Stimulated activated CD8-positive, alpha-beta memory T cell treated with anti-CD3 and anti-CD28 coated beads, Interleukin-7, amount 100 ng/mL, for 24 hours (primary cell): ENCODE measurements around the gene EFNA1.

Experiments used
- DNase-seq: peaks from one replicate; pipeline ENCODE4 v3.0.0-alpha.2; 2020; ENCODE audit warnings: low read depth

Gene EFNA1

DNA sequence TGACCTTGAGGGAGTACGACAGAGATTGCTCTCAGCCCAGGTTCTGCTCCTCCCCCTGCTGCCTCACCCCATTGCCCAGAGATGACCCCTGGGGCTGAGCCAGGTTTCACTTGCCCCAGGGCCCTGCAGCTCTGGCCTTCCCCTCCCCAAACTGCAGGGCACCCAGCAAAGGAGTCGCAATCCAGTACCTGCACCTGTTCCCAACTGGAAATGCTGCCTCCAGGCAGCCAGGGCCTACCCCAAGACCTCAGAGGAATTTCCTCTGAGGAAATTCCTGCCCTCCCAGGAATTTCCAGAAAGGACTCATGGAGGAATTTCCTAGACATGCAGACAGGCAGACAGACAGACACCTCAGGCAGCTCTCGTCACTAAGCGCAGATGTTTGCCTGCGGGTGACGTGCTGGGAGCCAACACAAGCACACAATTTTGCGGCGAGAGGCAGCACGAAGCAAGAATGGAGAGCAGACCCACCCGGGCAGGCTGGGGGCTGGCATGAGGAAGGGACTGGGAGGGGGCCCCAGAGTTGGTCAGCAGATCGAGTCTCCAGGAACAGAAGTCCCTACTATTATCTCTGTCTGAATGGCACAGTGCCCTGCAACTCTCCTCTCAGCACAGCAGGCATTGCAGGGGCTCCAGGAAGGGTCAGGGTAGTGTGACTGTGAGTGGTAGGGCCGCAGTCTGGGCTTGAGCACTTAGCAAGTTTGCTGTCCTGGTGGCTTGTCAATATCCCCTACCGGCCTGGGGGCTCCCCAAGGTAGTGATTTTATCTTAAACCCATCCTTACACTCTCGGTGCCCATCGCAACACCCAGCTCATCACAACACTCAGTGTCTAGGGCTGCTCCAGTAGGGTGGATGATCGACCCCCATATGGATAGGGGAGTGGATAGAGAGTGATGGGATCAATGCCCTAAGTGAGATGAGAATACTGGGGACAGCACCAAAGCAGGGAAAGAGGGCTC, 2.9 kb upstream of the EFNA1 start:
- DNase-seq = no peak

GRCh38 chr1:155125511-155125945, 2.1 kb upstream of the EFNA1 start:
- DNase-seq = no peak

- no peak for DNase-seq
These were observed 1.6 kb upstream of the EFNA1 start for GRCh38 chr1:155125946-155126555.

DNA sequence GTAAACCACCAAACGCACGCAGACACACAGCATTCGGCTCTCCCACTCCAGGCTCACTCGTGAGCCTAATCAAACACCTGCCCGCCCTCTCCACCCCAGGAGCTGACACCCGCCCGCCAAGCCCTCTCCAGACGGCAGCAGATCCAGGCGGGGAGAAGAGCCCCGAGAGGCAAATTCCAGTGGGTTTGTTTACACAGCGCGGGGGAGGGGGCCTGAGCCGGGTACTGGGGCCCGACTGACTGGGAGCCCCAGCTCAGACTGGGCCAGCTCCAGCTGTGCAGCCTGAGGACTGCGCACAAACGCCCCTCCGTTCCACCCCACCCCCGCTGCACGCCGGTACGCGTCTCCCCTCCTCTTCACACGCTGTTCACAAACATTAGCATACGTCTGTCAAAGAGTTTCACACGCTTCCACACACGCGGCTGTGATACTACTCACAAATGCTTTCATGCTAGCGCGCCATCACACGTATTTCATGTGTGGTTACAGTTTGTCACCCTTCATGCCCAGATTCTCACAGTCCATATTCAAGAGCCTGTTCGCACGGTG, 1.0 kb upstream of the EFNA1 start:
- DNase-seq = no peak

DNA sequence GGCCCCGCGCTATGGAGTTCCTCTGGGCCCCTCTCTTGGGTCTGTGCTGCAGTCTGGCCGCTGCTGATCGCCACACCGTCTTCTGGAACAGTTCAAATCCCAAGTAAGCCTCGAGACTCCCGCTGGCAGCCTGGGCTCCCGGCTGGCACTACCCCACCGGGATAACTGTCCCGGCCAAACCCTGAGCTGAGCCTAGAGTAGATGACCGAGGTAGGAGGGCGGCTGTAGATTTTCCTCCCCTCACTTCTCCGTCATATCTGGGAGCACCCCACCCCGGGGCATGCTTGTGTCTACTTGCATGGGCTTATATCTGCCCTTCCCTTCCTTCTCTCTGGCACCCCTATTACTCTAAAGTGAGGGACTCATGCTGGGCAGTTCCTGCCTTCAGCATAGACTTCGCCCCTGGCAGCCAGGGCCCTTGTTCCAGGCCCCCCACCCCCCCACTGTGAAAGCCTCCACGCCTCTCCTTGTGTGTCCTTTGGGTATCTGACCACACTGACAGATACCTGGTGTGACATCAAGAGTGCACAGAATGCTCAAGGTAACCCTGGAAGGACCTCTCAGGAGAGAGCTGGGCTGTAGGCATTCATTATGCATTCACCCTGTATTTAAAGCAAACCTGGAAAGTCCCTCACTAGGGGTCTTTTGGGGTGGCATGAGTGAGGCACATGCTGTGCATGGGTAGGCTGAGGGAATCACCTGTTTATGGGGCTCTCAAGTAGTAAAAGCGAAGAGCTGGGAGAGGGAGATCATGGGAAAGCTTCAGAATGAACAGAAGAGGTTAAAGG, 485 bp downstream of the EFNA1 start:
- DNase-seq = no peak

DNA sequence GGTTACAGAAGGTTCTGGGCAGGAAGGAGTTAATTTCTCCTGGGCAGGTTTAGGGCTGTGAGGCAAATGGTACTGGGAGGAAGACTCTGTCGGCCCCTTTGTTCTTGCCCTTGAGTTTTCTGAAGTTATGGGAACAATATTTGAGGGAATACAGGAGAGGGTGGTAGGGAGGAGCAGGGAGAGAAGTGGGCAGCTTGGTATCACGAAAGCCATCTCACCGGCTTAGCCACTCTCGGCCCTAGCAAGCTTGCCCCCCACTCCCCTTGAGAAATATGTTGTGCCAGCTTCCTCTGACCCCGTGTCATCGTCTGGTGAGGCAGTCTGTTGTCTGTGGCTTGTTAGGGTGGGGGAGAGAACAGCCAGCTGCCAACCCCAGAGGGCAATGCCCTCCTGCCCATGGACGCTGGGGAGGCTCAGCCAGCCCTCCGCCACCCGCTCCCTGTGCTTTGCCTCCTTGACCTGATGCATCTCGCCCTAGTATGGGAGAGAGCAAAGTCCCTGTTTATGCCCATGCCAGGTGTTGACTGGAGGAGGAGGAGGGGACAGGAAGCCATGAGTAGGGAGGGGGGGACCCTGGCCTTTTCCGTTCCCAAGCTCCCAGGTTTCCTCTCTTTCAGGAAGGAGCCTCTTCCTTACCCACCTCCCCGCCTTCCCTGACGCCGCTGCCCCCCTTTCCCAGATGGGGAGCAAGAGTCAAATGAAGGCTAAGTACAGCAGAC, 1.2 kb downstream of the EFNA1 start:
- DNase-seq = no peak

DNA sequence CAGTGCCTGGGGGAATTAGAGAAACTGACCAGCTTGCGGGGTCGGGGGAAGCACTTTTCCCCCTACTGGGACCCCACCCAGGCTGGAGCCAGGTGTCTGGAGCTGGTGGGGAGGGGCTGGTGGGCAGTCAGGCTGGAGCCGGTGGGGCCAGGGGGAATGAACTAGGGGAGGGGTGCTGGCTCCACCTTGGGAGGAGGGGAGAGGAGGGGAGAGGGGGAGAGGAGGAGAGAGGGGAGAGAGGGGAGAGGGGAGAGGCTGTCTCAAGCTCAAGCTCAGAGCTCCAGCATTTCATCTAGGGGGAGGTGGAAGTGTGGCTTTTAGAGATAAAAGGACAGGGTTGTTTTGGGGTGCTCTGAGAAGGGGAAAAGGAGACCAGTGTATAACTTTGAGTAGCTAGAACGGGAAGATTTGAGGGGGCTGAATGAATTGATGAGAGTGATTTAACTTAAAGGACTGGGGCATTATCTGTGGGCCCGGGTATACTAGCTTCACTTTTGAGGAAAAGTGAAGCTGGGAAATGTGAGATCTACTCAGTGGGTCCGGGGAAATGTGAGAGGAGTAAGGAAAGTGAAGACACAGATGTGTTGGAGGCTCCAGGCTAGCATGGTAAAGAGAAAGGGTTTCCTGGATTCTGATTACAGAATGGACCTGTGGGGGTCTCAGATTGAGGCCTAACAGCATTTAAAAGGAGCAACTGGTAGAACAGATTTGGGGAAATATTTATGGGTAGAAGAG, 2.8 kb downstream of the EFNA1 start:
- no peak for DNase-seq

- no peak for DNase-seq
These were observed 3.6 kb downstream of the EFNA1 start for GRCh38 chr1:155131285-155131684.

DNA sequence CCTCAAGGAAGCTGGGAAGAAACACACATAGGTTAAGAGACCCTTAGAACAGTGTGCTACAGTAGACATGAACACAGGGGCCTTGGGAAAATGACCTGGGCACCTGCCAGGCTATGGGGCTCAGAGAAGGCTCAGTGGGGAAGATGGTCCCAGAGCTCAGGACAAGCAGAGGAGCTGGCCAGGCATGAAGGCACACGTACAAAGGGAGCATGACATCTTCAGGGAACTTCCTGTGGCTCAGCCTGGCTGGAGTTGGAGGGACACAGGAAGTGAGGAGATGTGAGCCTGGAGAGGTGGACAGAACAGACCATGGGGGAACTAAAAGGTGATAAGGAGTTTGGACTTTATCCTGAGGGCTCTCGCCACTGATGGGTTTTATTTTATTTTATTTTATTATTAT, 4.2 kb downstream of the EFNA1 start:
- no peak for DNase-seq

DNA sequence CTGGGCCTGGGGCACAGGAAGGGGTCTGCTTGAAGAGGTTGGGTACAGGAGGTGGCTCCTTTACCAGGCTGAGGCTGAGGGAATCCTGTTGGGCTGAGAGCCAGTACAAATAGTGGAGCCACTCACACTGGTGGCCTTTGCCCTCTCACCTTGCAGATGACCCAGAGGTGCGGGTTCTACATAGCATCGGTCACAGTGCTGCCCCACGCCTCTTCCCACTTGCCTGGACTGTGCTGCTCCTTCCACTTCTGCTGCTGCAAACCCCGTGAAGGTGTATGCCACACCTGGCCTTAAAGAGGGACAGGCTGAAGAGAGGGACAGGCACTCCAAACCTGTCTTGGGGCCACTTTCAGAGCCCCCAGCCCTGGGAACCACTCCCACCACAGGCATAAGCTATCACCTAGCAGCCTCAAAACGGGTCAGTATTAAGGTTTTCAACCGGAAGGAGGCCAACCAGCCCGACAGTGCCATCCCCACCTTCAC, 6.2 kb downstream of the EFNA1 start:
- no peak for DNase-seq

GRCh38 chr1:155134322-155134721, 6.6 kb downstream of the EFNA1 start:
- DNase-seq = no peak

DNA sequence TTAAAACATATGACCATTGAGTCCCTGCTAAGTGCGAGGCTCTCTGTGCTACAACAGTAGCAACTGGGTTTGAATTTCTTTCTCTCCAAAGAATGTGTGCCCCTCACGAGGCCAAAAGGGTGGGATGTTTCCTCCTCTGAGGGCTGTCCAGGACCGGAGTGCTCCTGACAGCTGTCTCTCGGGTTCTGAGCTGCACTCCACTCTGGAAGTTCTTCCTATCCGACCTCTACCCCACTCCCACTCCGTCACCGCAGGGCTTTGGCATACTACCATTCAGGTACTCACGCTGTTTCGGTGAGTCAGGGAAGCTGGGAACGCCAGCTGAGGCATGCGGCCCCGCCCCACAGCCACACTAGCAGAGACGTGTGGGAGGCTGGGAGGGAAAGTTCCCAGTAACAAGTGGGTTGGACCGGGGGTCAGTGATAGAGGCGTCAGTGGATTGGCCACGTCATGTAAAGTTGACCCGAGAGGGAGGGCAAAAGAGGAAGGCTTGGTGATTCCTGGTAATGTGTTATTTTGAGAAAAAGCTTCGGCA, 7.3 kb downstream of the EFNA1 start:
- DNase-seq = peak; percentile 44

GRCh38 chr1:155135415-155136028, 7.8 kb downstream of the EFNA1 start, which contains the start of gene SLC50A1:
Gene SLC50A1, plus strand, starts transcription at chr1:155135852. Its CDS starts 60 bp downstream, at chr1:155135912.
- DNase-seq = peak; percentile 87

GRCh38 chr1:155136748-155137147, 9.1 kb downstream of the EFNA1 start:
- DNase-seq = no peak

GRCh38 chr1:155137154-155137949, 9.7 kb downstream of the EFNA1 start:
- DNase-seq = no peak

DNA sequence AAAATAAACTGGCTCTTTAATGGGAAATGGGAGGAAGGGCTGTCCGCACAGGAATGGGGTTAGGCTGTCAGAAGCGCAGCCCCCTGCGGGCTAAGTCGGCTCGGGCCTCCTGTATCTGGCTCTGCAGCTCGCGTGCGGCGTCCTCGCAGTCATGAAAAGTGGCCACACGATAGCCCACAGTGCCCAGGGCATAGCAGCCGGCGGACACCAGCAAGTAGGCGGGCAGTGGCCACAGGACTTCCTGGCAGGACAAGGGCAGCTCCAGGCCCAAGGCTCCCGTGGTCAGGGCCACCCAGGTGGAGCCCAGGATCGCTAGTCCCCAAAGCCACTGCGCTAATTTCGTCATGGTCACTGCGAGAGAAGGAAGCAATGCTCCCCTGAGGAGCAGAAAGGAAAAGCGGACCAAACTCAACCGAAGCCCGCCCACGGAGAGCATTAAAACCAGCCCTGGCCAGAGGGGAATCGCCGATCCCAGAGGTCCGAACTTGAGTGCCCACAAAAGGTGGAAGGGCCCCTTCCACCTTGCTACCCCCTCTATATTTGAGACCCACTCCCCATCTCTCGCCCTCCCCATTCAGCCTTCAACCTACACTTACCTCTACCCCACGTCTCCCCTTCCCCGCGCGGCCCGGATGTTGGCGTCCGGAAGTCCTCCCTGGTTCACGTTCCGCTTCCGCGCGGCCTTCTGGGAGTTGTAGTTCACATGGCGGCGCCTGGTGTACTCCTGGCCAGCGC, 12.4 kb downstream of the EFNA1 start, which contains the start of gene DPM3:
Gene DPM3, minus strand, starts transcription at position 637 of the 735 bp plus-strand sequence. Its CDS starts 291 bp downstream, at position 346.
- peak; percentile 80 for DNase-seq

DNA sequence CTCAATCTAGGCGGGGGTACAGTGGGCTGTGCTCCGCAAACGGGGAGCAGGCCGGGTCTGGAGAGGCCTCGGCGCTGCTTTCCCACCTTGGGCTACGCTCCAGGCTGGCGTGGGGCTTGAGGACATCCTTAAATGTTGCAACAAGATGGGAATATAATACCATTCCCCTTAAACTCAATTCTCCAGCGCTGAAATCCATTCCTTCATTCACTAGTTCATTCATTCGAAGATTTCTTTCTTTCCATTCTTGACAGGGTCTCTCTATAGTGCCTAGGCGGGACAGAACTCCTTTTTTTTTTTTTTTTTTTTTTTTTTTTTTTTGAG, 12.9 kb downstream of the EFNA1 start:
- DNase-seq = no peak

DNA sequence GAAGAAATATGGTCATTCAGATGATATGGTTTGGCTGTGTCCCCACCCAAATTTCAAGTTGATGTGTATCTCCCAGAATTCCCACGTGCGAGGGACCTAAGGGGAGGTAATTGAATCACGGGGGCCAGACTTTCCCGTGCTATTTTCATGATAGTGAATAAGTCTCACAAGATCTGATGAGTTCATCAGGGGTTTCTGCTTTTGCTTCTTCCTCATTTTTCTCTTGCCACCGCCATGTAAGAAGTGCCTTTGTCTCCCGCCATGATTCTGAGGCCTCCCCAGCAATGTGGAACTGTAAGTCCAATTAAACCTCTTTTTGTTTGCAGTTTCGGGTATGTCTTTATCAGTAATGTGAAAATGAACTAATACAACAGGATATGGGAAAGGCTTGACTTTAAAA, 14.1 kb downstream of the EFNA1 start:
- DNase-seq = no peak
